Body of pancreas (tissue), 4 donors: ENCODE results near the gene DSC1.

Source experiments
- POLR2A ChIP-seq, 3 donors: fragments of 450-650 bp; IDR thresholded peaks; one replicate each; pipeline ENCODE4 v1.6.1; 2016; ENCODE audit warnings: antibody characterized with exemption in 3 of 3, mild to moderate bottlenecking in 2 of 3
- TF ChIP-seq, protein P1 (sequence below), 7 experiments: fragments of 450-650 bp in 4 of 7; fragments of 200-600 bp in 3 of 7; sonication (generic) in 3 of 7; IDR thresholded peaks; one replicate each; pipeline ENCODE4 v1.5.1; 2016 to 2019; ENCODE audit warnings: antibody characterized with exemption in 7 of 7

DNA sequence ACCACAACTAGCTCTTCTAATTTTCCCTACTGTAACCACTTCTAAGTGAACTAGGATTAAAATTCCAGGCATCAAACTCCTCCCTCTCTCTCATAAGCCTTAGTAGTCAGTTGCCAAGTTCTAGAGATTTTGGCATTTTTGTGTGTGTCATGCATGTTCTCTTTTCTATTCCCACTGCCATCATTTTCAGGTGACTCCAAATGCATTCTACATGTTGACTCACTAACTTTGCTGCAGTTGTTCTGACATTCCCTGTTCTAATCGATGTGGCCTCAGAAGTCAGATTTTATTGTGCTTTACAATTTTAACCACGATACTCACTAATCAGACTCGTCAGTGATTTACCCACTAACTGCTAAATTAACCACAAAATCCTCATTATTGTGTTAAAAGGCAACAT is 13.3 kb downstream of the DSC1 start:
- TF ChIP-seq, protein P1, sequence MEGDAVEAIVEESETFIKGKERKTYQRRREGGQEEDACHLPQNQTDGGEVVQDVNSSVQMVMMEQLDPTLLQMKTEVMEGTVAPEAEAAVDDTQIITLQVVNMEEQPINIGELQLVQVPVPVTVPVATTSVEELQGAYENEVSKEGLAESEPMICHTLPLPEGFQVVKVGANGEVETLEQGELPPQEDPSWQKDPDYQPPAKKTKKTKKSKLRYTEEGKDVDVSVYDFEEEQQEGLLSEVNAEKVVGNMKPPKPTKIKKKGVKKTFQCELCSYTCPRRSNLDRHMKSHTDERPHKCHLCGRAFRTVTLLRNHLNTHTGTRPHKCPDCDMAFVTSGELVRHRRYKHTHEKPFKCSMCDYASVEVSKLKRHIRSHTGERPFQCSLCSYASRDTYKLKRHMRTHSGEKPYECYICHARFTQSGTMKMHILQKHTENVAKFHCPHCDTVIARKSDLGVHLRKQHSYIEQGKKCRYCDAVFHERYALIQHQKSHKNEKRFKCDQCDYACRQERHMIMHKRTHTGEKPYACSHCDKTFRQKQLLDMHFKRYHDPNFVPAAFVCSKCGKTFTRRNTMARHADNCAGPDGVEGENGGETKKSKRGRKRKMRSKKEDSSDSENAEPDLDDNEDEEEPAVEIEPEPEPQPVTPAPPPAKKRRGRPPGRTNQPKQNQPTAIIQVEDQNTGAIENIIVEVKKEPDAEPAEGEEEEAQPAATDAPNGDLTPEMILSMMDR (IDR thresholded peaks at IDR 0.05): no peak
- TF ChIP-seq POLR2A (IDR thresholded peaks at IDR 0.05): no peak
